HepG2 (cell line): ENCODE measurements around the gene CERS1. TPM values are rescaled to one million over a fixed set of nuclear protein-coding genes. Genes with fewer than 3 reads are reported as not detected.

Experiments used
- BRCA1 ChIP-seq: sonication (generic); formaldehyde crosslinking; IDR thresholded peaks from 2 replicates; pipeline ENCODE4 v1.4.0; 2020; ENCODE audit warnings: missing genetic modification reagents
- IKZF1 ChIP-seq: fragments of 450-650 bp; IDR thresholded peaks from 2 replicates; pipeline ENCODE4 v1.7.1; 2016
- KDM3A ChIP-seq: IDR thresholded peaks from 2 replicates; pipeline ENCODE4 v1.6.1; 2018; ENCODE audit warnings: low read depth, missing compliant biosample characterization
- NRL ChIP-seq: sonication (generic); formaldehyde crosslinking; IDR thresholded peaks from 2 replicates; pipeline ENCODE4 v1.5.0; 2020; ENCODE audit warnings: missing genetic modification reagents, mild to moderate bottlenecking, moderate library complexity, borderline replicate concordance
- ONECUT2 ChIP-seq: sonication (generic); formaldehyde crosslinking; IDR thresholded peaks from 2 replicates; pipeline ENCODE4 v1.4.0; 2020; ENCODE audit warnings: missing genetic modification reagents
- PBX2 ChIP-seq: IDR thresholded peaks from 2 replicates; pipeline ENCODE4 v1.6.1; 2016; ENCODE audit warnings: control low read depth
- SUZ12 ChIP-seq: fragments of 150-350 bp; IDR thresholded peaks from 2 replicates; pipeline ENCODE4 v1.6.1; 2014; ENCODE audit warnings: low read depth, low read length
- ZBTB21 ChIP-seq: sonication (generic); formaldehyde crosslinking; IDR thresholded peaks from 2 replicates; pipeline ENCODE4 v1.4.0; 2020; ENCODE audit warnings: missing genetic modification reagents
- ZBTB4 ChIP-seq: sonication (generic); formaldehyde crosslinking; IDR thresholded peaks from 2 replicates; pipeline ENCODE4 v1.4.0; 2020; ENCODE audit warnings: missing genetic modification reagents, mild to moderate bottlenecking, borderline replicate concordance
- ZBTB43 ChIP-seq: sonication (generic); formaldehyde crosslinking; conservative IDR thresholded peaks from 2 replicates; pipeline ENCODE4 v1.4.0; 2020; ENCODE audit warnings: missing genetic modification reagents
- ZFP36 ChIP-seq: fragments of 150-350 bp; IDR thresholded peaks from 2 replicates; pipeline ENCODE4 v1.6.1; 2018; ENCODE audit warnings: borderline replicate concordance, low read length, low read depth; ENCODE audit not compliant: partially characterized antibody
- ZNF24 ChIP-seq: fragments of 450-650 bp; IDR thresholded peaks from 2 replicates; pipeline ENCODE4 v1.6.1; 2017; ENCODE audit warnings: antibody characterized with exemption, mild to moderate bottlenecking
- ZNF263 ChIP-seq: sonication (generic); formaldehyde crosslinking; IDR thresholded peaks from 2 replicates; pipeline ENCODE4 v1.4.0; 2020; ENCODE audit warnings: missing genetic modification reagents
- ZNF34 ChIP-seq: sonication (generic); formaldehyde crosslinking; IDR thresholded peaks from 2 replicates; pipeline ENCODE4 v1.4.0; 2020; ENCODE audit warnings: mild to moderate bottlenecking, missing genetic modification reagents, borderline replicate concordance
- ZNF382 ChIP-seq: sonication (generic); formaldehyde crosslinking; IDR thresholded peaks from 2 replicates; pipeline ENCODE4 v1.5.0; 2020; ENCODE audit warnings: missing genetic modification reagents, mild to moderate bottlenecking, borderline replicate concordance
- ZNF503 ChIP-seq: sonication (generic); formaldehyde crosslinking; IDR thresholded peaks from 2 replicates; pipeline ENCODE4 v1.4.0; 2020; ENCODE audit warnings: missing genetic modification reagents
- ZNF704 ChIP-seq: sonication (generic); formaldehyde crosslinking; IDR thresholded peaks from 2 replicates; pipeline ENCODE4 v1.8.1; 2023; ENCODE audit warnings: mild to moderate bottlenecking, inconsistent platforms, moderate library complexity, missing genetic modification reagents, borderline replicate concordance
- ZNF768 ChIP-seq: sonication (generic); formaldehyde crosslinking; IDR thresholded peaks from 2 replicates; pipeline ENCODE4 v1.4.0; 2020; ENCODE audit warnings: missing genetic modification reagents
- ZSCAN5A ChIP-seq: sonication (generic); formaldehyde crosslinking; IDR thresholded peaks from 2 replicates; pipeline ENCODE4 v1.8.0; 2022; ENCODE audit warnings: mild to moderate bottlenecking, missing genetic modification reagents, borderline replicate concordance
- polyA plus RNA-seq, 8 experiments: library from polyadenylated mRNA; depleted of rRNA in 3 of 8; stranded (reverse) in 7 of 8; unstranded in 1 of 8; fragments of >200 nt; fragmentation: Illumina TruSeq in 4 of 8; extraction: Trizol in 4 of 8; gene quantifications; 2 replicates each; pipeline versions ENCODE4 v1.2.1 to v1.2.3, GENCODE V29; 2011 to 2016; ENCODE audit warnings: low read depth in 4 of 8, missing spikeins in 1 of 8, mixed read lengths in 1 of 8; ENCODE audit not compliant: insufficient read depth in 1 of 8
- total RNA-seq, 5 experiments: library from RNA; depleted of rRNA; stranded (reverse); fragments of >200 nt; fragmentation: Illumina TruSeq; extraction: Trizol; gene quantifications; 2 replicates each; pipeline ENCODE4 v1.2.3, GENCODE V29; 2016; ENCODE audit warnings: low read depth in 1 of 5

CERS1 gene
- total and polyA plus RNA-seq, 2 of the 13 experiments (the other 11 are each of a cell fraction or from before 2014, with no cell fraction given): 4.6 to 9.8 TPM

- TF ChIP-seq ZNF503 (CRISPR knock-in tag): peak; percentile 41; the same call in 1 of the 2 replicates
- TF ChIP-seq ZNF382 (CRISPR knock-in tag): no peak
- TF ChIP-seq ZNF768 (CRISPR knock-in tag): peak; percentile 89
- no peak for TF ChIP-seq IKZF1
- TF ChIP-seq ZSCAN5A: no peak
- TF ChIP-seq ZNF263: peak; percentile 80
- TF ChIP-seq ZBTB4 (CRISPR knock-in tag): peak; percentile 91; the same call in 1 of the 2 replicates
- no peak for TF ChIP-seq SUZ12
- no peak for TF ChIP-seq PBX2 (CRISPR knock-in tag)
- no peak for TF ChIP-seq ZNF24
- no peak for TF ChIP-seq ONECUT2 (CRISPR knock-in tag)
- TF ChIP-seq ZBTB43: 0 out of 2 replicates have a peak, but pooled peaks have one; percentile 42
- no peak for TF ChIP-seq BRCA1 (CRISPR knock-in tag)
- TF ChIP-seq ZNF704 (CRISPR knock-in tag): 0 out of 2 replicates have a peak, but pooled peaks have one; percentile 75
- no peak for TF ChIP-seq ZFP36
- no peak for TF ChIP-seq ZBTB21 (CRISPR knock-in tag)
- peak; percentile 86 for TF ChIP-seq NRL (CRISPR knock-in tag)
- TF ChIP-seq ZNF34 (CRISPR knock-in tag): no peak
- peak; percentile 67 for TF ChIP-seq KDM3A (CRISPR knock-in tag)
Observed at GRCh38 chr19:18839465-18840287, 56.3 kb downstream of the CERS1 start (continued).
